ENCODE results near the gene PTRH1. TPM values are rescaled to one million over a fixed set of nuclear protein-coding genes. Genes with fewer than 3 reads are reported as not detected.

The PTRH1 gene
- total and polyA plus RNA-seq, 7 donors: 7.9 to 44.6 (median 21.8) TPM

GRCh38 chr9:127708952-127709587 is 6.4 kb downstream of the PTRH1 start:
- H3K4me1 ChIP-seq: peaks cover 1% of the 10 kb centered on the region
- no peak overlapping the region for H3K4me3 ChIP-seq
- no peak for DNase-seq
- no peak for TF ChIP-seq CTCF (IDR thresholded peaks at IDR 0.05)
- intact Hi-C loops (cut with DNase I): no loop called here
- H3K27me3 ChIP-seq (ENCODE audit: insufficient read depth in 3 of 3, low read length in 2 of 3): no peaks in the 10 kb centered on the region
- H3K36me3 ChIP-seq (ENCODE audit: insufficient read depth in 1 of 2, low read depth in 1 of 2): no peaks in the 10 kb centered on the region
- ATAC-seq: no peak
- 89 to 93% (median 91%) methylated on average over 8 of the region's 8 CpGs for WGBS, 3 donors
- H3K9me3 ChIP-seq: no peaks in the 10 kb centered on the region
- H3K27ac ChIP-seq: no peak overlapping the region

- Histone ChIP-seq H3K27me3 (ENCODE audit: insufficient read depth in 3 of 3, low read length in 2 of 3) (no peaks in the 10 kb centered on the region), H3K36me3 (ENCODE audit: insufficient read depth in 1 of 2, low read depth in 1 of 2) (no peaks in the 10 kb centered on the region), H3K27ac (no peak overlapping the region), H3K9me3 (no peaks in the 10 kb centered on the region), H3K4me3 (no peak overlapping the region), H3K4me1 (no peaks in the 10 kb centered on the region)
- ATAC-seq (no peak), DNase-seq (no peak)
- intact Hi-C loops (cut with DNase I): no loop called here
- WGBS, 3 donors: 54 to 65% (median 55%) methylated on average over 5 of the region's 5 CpGs
- TF ChIP-seq CTCF (IDR thresholded peaks at IDR 0.05): no peak
These were observed 7.7 kb downstream of the PTRH1 start for GRCh38 chr9:127707766-127708165.

GRCh38 chr9:127706836-127707241 is 8.6 kb downstream of the PTRH1 start, which contains the start of gene CFAP157:
Gene CFAP157, plus strand, starts transcription at chr9:127706988. Its CDS starts 44 bp downstream, at chr9:127707032.
- intact Hi-C loops (cut with DNase I): no loop called here
- Histone ChIP-seq H3K36me3 (ENCODE audit: insufficient read depth in 1 of 2, low read depth in 1 of 2) (no peaks in the 10 kb centered on the region), H3K9me3 (no peaks in the 10 kb centered on the region), H3K4me3 (no peak within 1 kb of the TSS), H3K4me1 (no peaks in the 10 kb centered on the region), H3K27me3 (ENCODE audit: insufficient read depth in 3 of 3, low read length in 2 of 3) (no peaks in the 10 kb centered on the region), H3K27ac (no peak within 1 kb of the TSS)
- no peak for DNase-seq
- ATAC-seq: peak in 1 of 4 donors; percentile 43
- WGBS, 3 donors: 68 to 78% (median 71%) methylated on average over 8 to 11 of the region's 11 CpGs
- no peak for TF ChIP-seq CTCF (IDR thresholded peaks at IDR 0.05)

GRCh38 chr9:127705577-127706379 is 9.7 kb downstream of the PTRH1 start:
- no peak overlapping the region for H3K27ac ChIP-seq
- H3K4me3 ChIP-seq: no peak overlapping the region
- no peaks in the 10 kb centered on the region for H3K27me3 ChIP-seq (ENCODE audit: insufficient read depth in 3 of 3, low read length in 2 of 3)
- ATAC-seq: peak in 1 of 4 donors; percentile 7
- no peaks in the 10 kb centered on the region for H3K36me3 ChIP-seq (ENCODE audit: insufficient read depth in 1 of 2, low read depth in 1 of 2)
- TF ChIP-seq CTCF (IDR thresholded peaks at IDR 0.05): no peak
- H3K4me1 ChIP-seq: peaks cover 2% of the 10 kb centered on the region
- intact Hi-C loops (cut with DNase I): no loop called here
- DNase-seq: no peak
- 68 to 75% (median 72%) methylated on average over 12 of the region's 12 CpGs for WGBS, 3 donors
- H3K9me3 ChIP-seq: no peaks in the 10 kb centered on the region
